ENCODE results near the gene HRG.
A peak's percentile ranks its signal among the peaks of the same experiment; 100 is the strongest.
"Not testable (repeated sequence)": the region's sequence is repeated elsewhere in the genome, so short reads cannot be mapped to it uniquely, and the experiment has no call there.

The HRG gene, protein sequence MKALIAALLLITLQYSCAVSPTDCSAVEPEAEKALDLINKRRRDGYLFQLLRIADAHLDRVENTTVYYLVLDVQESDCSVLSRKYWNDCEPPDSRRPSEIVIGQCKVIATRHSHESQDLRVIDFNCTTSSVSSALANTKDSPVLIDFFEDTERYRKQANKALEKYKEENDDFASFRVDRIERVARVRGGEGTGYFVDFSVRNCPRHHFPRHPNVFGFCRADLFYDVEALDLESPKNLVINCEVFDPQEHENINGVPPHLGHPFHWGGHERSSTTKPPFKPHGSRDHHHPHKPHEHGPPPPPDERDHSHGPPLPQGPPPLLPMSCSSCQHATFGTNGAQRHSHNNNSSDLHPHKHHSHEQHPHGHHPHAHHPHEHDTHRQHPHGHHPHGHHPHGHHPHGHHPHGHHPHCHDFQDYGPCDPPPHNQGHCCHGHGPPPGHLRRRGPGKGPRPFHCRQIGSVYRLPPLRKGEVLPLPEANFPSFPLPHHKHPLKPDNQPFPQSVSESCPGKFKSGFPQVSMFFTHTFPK
- 0 to 0.04 reads per million in 2 donors for total RNA-seq

DNA sequence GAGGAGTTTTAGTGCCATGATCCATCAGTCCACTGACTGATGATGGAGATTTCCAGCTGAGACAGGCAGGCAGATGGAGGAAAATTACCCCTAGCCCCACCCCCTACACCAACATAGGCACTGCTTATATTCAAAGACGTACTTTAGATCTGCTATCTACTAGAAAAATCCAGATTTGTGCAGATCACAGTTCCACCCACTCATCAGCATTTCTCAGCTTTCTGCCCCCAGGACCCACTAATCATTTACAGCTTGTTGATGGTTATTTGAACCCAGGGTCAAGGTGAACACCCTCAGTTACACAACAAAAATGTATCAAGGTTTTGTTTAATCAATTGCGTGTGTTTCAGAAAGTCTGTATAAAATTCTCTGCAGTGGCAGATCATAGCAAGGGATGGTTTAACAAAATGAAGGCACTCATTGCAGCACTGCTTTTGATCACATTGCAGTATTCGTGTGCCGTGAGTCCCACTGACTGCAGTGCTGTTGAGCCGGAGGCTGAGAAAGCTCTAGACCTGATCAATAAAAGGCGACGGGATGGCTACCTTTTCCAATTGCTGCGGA lies at the start of gene HRG:
Gene HRG, plus strand, starts transcription at position 390 of the 564 bp plus-strand sequence. Its CDS starts 18 bp downstream, at position 408.
- no peak for DNase-seq

DNA sequence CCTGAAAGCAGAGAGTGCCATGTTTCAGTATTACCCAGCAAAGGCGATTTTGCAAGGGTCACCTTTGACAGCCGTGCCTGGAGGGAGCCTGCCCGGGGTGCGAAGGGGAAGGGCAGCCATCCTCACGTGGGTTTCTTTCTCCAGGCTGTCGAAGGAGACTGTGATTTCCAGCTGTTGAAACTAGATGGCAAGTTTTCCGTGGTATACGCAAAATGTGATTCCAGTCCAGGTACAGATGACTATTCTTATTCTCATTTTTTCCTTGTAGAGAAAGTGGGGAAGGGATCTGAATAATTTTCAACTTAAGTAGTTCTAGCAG lies 49.6 kb upstream of the HRG start:
- no peak for DNase-seq

DNA sequence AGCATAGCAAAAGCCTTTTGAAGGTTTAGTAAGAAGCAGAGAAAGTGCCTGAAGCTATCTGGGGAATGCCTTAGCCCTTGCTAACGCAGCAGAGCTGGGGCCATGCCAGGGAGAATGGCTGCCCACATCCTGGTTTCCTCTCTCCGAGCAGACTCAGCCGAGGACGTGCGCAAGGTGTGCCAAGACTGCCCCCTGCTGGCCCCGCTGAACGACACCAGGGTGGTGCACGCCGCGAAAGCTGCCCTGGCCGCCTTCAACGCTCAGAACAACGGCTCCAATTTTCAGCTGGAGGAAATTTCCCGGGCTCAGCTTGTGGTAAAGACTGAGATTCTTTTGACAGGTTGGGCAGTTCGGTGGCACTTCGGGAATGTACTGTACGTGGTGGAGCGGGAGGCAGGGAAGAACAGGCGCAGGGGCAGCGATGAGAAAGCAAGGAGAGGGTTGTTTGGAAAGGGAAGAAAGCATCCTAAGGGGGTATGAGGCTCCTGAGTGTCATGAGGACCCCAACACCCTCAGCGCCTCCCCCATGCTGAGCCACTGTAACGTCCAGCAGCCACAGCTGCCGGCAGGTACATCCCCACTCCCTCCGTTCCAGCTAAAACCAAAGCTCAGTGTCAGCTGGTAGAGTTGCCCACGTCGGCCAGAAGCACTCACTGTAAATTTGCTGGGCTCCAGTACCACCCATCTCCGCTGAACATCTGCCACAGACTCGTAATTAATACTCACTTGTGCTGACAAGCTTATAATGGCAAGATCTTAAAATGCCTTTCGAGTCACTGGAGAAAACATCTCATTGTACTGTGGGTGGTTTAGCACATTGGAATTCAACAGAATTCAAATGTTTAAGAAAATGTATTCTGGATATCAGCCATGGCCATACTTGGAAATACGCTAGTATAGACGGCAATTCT lies 48.5 kb upstream of the HRG start:
- DNase-seq: peak; percentile 49

DNA sequence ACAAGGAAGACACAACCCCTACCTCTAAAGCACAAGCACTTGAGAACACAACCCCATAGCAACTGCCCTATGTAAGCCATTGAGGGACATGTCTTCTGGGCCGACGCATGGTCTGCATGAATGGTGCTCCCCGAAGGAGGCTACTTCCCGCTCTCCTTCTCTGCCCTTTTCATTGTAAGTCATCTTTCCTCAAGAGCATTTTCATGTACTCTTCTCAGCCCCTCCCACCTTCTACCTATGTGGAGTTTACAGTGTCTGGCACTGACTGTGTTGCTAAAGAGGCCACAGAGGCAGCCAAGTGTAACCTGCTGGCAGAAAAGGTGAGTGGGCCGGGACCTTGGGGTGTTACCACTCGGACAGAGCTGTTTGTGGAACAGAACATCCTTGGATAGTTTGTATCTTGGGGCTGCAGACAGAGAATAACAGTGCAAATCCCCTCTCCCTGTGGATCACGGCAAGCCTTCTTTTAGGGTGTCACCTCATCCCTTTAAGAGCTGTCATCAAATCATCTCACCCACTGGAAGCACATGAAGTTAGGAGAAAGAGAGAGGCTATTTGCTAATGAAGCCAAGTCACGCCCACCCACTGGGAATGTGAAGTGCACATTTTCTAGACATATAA lies 47.4 kb upstream of the HRG start:
- no peak for DNase-seq

DNA sequence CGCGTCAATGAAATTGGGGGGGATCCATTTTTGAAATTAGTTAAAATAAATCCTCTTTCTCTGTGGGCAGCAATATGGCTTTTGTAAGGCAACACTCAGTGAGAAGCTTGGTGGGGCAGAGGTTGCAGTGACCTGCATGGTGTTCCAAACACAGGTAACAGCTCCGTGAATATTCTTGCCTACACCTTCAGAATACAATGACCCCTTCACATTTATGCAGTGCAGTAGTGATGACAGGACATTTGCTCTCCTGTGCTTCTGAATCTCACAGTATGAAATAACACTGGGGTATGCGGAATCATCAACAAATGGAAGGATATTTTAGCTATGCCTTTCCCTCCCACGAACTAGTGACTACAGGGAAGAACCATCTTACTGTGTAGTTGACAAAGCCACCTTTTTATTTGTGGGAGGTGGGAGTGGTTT lies 46.0 kb upstream of the HRG start:
- DNase-seq: no peak

DNA sequence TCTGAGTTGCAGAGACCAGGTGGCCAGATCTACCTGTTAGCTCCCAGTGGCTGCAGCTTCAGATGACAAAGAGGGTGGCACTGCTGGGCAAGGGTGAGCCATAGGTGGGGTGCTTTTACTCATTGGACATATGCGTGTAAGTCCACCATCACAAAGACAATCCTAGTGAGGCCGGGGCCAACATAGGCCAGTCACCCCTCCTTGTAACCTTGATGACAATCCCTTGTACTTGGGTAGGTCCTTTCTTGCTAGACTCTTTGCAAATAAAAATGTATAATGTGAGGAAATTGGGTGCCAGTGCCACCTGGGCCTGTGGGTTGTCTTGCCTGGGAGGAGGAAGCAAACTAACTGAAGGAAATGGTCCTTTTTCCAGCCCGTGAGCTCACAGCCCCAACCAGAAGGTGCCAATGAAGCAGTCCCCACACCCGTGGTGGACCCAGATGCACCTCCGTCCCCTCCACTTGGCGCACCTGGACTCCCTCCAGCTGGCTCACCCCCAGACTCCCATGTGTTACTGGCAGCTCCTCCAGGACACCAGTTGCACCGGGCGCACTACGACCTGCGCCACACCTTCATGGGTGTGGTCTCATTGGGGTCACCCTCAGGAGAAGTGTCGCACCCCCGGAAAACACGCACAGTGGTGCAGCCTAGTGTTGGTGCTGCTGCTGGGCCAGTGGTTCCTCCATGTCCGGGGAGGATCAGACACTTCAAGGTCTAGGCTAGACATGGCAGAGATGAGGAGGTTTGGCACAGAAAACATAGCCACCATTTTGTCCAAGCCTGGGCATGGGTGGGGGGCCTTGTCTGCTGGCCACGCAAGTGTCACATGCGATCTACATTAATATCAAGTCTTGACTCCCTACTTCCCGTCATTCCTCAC lies 45.4 kb upstream of the HRG start:
- DNase-seq: no peak

DNA sequence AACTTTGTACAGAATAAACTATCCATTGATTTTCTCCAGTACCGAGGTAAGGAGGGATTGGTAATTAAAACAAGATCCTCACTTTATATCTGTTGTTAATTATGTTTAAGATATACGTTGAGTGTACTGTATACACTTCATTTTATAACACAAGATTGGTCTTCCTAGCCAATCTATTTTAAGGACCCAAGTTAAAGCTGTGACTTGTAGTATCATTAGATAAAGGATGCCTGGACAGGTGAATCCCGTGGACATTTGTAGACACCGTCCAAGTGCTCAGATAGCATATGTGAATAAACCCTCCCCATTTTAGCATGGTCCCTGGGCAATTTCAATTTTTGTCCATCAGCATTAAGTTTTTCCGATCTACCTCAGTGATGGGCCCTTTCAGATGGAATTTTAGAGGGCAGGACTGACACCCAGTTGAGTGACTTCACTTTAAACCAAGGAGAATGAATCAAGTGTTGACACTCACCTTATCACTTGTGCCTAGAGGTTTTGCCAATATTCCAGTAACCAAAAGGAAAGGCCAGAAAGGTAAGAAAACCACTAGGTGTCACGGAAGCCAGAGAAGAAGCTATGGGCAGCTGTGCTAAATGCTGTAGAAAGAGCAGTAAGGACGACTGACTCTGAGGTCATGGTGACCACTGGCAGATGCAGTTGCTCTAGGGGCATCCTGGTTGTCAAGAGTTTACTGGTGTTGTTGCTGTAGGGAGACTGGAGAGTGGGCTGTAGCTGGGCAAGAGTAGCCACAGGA lies 43.7 kb upstream of the HRG start:
- DNase-seq: no peak

DNA sequence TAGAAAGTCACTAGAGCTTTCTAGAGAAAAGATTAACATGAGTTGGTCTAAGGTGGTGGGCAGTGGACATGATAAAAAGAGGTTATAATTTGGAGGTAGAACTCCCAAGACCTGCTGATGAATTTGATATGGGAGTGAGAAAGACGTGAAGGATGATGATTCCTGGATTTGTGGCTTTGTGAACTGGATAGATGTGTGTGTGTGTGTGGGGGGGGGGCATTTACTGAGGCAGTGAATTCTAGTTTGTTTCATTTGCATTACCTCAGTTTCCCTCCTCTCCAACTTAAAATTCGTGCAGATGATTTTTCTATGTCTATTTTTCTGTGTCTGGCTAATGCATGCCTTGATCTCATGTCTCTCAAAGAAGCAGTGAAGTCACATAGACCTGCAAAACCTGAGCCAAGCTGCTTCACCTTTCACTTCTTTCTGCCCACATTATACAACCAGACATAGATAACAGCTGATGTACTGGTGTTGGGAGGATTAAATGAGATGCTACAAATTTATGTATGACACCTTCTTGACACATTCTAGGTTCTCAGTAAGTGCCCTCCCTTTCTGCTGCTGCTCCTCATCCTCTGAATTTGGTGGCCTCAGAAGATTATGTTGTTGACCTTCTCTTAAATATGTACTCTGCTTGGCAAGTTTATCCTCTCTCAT lies 43.0 kb upstream of the HRG start:
- DNase-seq: no peak

DNA sequence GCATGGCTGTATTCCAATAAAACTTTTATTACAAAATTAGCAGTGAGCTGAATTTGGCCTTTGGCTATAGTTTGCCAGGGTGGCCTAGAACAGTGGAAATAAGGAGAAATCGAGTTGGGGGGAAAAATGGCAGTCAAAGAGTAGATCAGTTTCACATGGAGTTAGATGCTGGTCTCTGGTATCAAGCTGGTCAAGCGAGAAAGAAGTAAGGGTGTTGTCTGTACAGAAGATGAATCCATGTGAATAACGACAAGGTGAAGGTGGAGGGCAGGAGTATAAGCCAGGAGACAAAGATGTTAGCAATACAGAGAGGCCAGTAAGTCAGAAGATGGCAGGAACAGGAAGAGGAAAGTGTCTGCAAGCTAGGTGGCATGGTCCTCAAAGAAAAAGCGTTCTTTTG lies 41.2 kb upstream of the HRG start:
- DNase-seq: no peak

DNA sequence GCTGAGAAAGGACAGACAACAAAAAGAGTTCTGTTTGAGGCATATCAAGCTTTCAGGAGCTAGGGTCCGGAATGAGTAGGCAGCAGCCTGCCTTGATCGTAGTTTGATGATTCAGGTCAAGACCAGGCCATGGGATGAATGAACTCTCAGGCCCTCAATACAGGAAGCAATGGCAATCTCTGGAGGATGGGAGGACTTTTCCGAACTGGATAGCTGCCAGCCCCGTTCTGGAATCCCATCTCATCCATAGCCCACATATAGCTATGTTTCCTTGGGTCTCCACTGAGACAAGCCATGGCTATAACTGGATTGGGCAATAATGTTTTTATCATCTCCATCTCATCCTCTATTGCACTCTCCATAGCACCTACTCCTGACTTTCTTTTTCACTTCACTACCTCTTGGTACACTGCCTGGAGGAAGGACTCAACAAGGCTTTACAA lies 40.2 kb upstream of the HRG start:
- DNase-seq: no peak

DNA sequence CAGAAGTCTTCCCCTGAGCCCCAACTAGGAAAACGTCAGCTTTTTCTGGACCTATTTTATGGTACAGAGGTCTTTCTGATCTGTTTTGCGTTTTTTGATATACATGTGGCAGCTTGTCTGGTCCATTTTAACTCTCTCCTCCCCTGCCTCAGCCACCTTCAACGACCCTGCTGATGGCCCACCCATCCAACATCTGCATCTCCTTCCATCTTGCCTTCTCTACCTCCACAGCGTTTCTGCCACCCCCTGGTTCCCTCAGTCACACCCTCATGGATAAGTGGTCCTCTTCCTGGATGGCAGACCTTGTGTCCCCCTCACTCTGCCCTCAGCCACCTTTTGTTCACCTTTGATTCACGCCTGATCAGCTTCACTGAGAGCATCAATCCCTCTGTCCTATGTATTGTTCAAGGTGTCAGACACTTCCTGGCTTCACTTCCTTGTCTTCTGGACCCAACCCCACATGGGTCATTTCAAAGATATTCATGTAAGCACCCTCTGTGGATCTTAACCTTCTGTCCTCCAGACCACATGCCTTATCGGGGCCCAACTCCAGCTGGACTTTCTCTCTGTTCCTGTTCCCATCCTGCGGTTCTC lies 39.5 kb upstream of the HRG start:
- DNase-seq: no peak

DNA sequence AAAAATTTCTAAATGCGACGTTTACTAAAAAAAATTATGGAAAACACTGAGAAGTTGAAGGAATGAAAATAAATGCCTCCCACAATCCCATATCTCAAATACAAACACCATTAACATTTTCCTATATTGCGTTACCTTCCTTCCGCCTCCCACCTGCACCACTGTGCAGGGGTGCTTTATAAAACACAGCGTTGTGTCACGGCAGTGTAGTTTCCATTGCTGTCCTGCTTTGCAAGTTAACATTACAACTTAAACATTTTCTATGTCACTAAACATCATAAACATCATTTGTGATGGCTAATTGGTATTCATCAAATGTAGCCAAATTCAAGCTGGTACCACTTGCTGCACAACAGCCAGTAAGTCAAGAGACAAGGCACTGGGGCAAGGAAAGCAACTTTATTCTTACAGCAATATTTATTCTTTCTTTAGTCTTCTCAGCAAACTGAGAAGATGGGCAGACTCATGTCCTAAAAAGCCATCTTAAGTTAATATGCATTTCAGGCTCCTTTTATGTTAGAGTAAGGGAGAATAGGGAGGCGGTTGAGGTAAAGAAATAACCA lies 37.9 kb upstream of the HRG start:
- DNase-seq: no peak

DNA sequence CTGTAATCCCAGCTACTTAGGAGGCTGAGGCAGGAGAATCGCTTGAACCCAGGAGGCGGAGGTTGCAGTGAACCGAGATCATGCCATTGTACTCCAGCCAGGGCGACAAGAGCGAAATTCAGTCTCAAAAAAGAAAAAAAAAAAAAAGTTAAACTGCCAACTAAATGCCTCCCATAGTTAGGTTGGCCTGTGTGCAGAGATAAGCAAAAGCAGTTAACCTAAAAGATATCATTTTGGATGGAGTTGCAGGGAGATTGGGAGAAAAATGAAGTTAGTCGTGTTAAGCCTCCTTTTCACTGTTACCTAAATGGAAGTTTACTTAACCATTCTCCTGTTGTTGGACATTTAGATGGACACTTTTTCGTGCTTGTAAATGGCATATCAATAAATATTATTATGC lies 37.1 kb upstream of the HRG start:
- DNase-seq: no peak

DNA sequence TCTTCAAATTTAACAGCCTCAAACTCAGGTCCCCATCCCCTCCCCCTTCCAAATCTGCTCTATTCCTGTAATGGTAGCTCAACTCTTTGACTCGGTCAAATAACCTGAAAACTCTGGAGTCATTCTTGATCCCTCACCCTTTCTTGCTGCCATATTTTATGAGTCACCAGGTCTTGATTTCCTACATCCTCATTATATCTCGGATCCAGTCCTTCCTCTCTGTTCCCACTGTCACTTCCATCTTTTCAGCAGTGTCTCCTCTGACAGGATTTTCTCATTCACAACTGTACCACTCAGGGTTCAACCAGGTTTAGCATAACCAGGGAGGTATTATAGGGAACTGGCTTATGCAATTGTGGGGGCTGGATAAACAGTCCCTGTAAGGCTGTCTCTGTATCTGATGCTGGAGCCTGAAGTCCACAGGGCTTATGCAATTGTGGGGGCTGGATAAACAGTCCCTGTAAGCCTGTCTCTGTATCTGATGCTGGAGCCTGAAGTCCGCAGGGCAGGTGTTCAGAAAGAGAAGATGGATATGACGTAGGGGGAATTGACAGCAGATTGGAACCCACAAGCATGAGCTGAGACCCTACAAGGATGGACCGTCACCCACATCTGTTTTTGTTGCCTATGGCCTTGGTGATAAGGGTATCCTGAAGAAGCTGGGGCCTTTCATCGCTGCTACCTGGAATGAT lies 34.7 kb upstream of the HRG start:
- DNase-seq: no peak

DNA sequence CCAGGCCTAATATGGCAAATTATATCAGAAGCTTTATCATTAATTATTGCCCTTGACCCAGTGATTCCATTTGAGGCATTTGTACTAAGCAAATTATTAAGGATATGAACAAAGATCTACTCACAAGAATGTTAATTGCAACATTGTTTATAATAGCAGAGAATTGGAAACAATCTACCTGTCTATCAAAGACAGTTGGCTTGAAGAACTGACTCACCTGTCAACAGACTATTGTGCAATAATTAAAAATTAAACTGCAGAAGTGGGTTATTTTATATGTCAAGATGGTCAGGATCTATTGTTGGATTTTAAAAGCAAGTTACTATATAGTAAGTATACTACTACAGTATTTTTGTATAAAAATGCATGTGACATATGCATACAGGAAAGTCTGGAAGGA lies 32.3 kb upstream of the HRG start:
- no peak for DNase-seq

DNA sequence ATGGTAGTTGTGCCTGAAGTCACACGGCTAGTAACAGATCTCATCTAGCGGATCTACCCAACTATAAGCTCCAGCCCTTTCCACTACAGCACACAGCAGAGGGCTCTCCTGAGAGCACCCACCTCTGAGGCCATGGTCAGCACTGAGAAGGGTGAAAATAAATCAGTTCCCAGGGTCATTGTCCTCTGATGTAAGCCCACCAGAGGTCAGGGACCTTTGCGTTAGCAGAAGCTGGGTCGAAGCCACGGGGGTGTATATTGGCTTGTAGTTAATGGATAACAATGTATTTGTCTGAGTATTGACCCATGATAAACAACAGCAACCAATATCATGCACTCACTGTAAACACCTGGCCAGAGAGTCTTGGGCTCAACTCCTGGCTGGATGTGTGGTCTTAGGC lies 31.6 kb upstream of the HRG start:
- not testable (repeated sequence) for DNase-seq

DNA sequence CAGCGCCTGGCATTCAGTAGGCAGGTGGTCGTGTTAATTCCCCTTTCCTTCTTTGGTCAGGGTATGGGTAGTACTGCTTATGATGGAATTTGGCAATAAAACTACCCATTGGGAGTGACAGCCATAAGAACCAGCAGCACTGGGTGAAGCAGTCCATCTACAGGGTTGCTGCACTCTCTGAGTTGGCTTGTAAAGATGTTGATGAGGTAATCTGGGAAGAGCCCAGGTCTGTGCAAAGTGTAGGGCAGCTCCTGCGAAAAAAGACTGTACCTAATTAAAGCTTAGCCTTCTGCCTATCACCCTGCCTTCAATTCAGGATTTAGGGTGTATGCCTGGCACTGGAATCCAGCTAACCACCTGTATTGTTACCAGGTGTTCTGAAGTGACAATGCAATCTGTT lies 30.3 kb upstream of the HRG start:
- DNase-seq: no peak

DNA sequence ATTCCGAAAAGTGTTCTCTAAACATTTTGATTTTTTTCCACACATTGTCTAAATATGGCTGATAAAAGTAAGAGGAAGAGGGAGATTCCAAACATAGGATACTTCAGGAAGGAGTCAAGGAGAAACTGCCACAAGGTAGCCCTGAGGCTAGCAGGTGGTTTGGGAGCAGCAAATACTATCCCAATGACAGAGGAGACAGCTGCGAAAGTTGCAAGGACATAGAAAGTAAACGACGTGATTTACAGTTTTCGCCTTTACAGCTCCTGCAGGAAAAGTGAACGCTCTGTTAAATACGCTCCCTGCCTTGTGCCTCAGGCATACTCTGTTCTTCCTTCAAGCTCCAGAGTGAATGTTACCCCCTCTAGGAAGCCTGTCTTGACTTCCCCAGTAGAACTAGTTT lies 29.3 kb upstream of the HRG start:
- no peak for DNase-seq

DNA sequence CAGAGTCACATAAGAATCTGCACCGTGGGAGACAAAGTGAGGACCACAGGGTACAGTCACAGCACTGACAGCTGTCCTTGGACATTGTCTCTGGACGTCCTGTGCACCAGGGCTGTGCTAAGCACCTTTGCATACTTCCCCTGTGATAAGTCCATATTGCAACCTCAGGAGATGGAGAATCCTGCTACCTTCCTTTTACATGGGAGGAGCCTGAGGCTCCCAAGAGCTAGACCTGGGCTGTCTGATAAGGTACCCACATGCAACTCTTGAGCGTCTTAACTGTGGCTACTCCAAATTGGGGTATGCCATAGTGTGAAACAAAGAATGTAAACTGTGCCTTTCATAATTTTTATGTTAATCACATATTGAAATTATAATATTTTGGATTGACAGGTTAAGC lies 28.1 kb upstream of the HRG start:
- DNase-seq: no peak
